Measurements from ENCODE around the gene CPO.

GRCh38 chr2:206971805-206972204 is 32.5 kb downstream of the CPO start:
- TF ChIP-seq CTCF (IDR thresholded peaks at IDR 0.05) (no peak), POLR2A (IDR thresholded peaks at IDR 0.05) (no peak)

Measured in prostate gland (tissue), 2 donors.